ENCODE results near the gene STARD13.

The STARD13 gene

DNA sequence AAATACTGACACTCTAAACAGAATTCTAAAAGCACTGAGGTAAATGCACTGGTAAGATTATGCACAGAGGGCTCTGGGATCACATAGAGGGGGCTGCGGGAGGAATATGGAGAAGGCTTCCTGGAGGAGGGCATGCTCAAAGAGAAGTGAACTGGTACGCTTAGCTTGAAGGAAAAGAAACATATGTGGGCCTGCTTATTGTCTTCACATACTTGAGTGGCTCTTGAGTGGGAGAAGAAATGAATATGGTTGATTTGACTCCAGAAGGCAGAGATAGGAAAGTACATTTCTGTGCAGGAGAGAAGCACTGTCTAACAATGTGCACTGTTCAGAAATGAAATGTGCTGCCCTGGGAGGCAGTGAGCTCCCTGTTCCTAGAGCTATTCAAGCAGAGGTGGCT lies 178.2 kb downstream of the STARD13 start:
- DNase-seq = no peak

DNA sequence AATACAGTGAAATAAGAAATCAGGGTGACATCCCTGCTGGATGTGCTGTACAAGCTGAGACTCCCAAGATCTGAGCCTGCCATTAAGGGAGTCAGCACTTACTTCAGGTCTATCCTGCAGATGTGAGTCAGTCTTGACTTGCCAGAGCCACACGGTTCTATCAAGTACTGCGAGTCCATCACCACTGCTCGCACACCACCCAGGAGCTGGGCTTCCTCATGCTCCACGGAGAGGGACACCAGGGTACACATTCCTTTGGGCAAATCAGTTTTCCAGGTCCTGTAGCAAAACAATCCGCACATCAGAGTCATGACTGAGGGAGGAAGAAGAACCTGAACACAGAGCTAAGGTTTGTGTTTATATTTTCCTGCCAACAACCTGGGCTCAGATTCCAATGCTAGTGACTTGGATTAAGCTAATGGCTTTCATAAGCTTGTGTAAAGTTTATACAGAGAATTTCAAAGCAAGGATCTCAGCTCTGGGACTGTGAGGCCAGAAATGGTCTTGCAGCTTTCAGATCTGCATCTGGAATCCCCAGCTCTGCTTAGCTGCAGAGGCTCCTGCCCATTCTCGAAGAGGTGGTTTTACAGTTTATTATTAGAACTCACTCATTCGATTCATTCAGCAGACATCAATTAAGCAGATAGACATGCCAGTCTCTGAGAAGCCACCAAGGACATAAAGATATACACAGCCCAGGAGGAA lies 178.7 kb downstream of the STARD13 start:
- DNase-seq = no peak

DNA sequence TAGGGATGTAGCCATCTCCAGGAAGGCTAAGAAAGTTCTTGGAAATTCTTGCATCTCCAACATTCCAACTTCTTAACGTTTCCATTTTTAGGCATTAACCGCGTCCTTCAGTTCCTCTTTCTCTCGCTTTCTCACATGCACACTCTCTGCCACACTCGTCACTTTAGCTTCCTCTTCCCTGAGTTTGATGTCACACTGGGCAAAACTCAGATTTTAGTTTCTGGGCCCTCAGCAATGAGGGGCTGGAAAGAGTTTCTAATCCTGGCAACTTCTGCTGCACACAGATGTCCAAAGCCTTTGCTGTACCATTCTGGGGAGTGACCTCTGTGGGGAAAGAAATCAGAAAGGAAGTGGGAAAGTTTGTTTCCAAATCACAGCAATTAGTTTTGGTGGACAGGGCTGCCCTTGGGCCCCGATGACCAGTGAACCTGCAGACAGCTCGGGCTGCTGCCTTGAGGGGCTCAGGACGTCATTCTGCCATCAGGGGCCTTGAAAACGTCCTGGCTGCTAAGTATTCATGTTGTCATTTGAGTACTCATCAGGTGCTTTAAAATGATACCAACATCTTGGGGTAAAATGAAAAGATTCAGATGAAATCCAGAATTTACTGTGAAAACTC lies 180.1 kb downstream of the STARD13 start:
- DNase-seq = peak; percentile 30

DNA sequence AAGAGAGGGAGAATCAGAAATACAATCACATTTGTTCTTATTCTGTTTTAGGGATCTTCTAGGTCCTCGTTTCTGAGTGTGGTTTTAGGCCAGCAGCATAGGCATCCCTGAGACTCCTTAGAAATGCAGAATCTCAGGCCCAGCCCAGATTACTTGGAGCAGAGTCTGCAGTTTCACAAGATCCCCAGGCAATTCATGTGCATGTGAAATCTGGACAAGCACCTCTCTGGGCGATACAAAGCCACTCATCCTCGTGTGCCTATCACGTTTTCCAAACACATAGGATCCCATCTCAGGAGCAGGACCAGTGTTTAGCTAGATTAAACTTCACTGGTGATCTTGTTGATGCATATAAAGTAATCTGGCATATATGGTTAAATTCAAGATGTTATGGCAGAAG lies 182.1 kb downstream of the STARD13 start:
- DNase-seq = no peak

DNA sequence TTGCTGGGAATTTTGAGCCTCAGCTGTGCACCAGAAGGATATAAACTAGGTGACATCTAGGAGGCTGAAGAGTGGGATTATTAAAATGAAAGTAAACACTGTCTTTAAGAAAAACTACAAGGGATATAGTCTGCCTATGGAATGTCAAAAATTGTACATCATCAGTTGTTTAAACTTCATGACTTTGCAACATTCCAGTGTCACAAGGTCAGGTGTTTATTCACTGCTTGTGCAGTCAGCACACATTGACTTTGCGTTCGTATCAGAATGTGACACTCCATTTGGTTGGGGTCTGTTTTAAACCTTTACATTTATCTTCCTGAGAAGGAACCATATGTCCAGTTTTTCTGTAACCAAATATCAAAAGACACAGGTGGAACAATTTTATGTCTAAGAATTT lies 183.7 kb downstream of the STARD13 start:
- DNase-seq = no peak

DNA sequence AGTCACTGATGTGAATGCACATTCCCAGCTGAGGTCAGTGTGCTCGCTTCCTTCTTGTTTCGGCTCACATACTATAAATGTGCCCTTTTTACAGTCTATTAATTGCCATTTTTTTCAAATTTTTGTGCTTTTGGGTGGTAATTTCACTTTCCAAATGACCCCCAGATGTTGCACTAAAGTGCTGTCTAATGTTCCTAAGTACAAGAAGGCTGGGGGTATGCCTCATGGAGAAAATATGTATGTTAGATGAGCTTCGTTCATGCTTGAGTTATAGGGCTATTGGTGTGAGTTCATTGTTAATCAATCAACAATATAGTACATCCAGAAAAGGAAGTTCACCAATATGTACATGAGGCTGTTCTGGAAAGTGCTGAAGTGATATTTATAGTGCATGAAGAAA lies 184.7 kb downstream of the STARD13 start:
- no peak for DNase-seq

DNA sequence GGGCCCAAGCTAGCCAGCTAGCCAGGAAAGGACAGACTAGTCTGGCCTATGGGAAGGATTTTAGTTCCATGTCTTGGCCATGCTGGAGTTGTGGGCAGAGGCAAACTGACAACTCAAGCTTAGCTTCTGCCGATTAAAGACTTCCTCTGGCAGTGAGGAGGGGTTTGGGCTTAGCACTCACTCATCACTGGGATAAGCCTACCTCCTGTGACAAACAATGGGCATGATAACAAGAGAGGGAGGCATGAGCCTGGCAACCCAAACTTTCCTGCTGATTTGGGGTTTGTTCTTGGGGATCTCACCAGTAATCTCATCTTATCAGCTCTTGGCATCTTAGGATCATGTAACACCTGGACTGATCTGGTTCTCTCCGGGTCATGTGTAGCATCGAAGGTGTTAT lies 185.7 kb downstream of the STARD13 start:
- no peak for DNase-seq

DNA sequence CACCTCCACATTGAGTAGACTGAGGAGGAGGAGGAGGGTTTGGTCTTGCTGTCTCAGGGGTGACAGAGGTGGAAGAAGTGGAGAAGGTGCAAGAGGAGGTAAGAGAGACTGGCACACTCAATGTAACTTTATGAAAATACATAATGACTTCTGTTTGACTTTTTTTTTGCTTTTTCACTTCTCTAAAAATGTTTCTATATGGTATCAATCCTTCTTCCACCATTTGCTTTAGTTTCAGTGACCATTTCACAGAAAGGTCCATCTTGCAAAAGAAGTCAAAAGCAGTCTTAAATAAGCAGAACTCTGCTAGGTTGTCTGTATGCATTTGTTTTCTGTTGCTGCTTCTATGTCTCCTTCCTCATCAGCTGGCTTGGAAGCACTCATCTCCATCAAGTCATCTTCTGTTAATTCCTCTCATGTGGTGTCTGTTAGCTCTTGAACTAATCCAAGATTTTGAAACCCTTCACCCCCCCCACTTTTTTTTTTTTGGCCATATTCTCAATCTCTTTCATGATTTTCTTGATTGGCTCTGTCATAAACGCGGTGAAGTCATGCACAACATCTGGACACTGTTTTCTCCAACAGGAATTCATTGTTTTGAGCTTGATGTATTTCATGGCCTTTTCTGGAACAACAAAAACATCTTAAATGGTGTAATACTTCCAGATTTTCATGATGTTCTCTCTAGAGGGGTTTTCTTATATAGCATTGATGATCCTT lies 188.5 kb downstream of the STARD13 start:
- DNase-seq = no peak

DNA sequence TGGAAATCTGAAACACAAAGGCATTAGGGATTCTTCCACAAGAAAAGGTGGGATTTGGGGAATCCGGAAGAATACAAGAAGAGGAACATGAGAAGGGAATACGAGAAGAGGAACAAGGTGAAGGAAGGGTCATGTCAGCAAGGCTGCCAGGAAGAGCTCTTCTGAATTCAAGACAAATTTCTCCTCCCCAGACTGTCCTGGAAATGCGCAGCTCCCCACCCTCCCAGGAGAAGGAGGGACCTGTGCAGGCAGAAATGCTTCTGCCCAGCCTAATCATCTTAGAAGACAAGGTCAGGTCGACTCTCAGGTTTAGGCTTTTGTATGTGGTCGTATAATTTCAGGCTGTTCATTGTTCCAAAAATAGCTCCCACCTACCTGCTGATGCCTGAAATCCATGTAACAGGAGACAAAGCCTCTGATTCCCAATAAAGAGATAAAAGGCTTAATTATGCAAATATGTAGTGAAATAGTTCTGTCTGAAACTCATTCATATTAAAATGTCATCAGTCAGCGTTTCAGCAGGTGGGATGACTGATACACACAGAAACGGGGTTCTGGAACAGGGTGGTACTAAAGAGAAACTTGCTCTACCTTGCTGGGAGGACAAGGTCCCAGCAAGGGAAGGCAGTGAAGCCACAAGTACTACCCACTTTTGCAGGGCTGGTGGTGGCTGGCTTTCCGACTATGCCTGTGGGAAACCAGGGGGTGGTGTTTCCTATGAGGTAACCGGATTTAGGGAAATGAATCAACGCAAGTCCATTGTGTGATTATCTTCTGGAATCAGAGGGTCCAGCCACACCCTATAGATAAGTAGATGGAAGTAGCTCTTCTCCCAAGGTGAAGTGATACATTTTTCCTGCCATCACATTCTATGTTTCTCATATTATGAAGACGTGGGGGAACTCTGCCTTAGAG lies 193.2 kb downstream of the STARD13 start:
- DNase-seq = no peak

DNA sequence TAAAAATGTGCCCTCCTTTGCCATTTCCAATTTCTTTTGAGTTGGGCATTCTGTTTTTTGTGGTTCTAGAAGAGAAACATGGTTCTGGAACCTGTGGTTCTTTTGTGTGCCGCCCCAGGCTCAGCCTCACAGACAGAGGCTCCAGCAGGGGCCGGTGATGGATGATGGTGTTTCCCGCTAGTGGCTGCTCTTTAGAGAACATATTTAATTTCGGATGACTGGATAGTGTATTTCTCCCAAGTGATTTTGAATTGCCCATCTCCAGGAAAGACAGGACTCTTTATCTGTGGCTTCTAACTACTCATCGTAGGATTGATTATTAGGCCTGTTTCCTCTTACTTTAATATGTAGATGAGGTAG lies 194.2 kb downstream of the STARD13 start:
- DNase-seq = no peak

DNA sequence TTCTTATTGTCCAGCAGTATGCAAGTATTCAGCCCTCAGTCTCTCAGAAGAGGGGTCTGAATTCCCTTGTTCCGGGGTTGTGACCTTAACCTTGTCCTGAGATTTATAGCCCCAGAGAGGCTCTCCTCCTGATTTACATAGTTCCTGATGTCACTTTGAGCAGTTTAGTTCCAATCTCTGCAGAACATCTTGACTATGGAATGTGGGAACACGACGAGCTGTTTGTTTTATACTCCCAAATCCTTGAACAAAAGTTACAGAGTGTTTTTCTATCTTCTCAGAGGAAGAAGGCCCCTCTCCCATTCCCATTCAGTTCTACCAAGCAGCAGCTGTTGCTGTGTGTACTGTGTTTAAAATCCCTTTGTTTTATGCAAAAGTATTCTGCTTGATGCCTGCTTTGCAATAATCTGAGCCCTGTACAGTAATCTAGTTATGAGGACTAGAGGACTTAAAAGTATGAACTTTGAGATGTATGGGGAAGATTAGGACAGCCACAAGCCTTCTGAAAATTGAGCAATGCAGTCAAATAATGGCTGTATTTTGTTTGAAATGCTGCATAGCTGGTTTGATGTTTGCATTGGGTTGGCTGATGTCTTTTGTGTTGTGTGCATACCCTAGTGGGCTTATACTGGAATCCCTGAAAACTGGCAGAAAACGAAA lies 194.7 kb downstream of the STARD13 start:
- no peak for DNase-seq

DNA sequence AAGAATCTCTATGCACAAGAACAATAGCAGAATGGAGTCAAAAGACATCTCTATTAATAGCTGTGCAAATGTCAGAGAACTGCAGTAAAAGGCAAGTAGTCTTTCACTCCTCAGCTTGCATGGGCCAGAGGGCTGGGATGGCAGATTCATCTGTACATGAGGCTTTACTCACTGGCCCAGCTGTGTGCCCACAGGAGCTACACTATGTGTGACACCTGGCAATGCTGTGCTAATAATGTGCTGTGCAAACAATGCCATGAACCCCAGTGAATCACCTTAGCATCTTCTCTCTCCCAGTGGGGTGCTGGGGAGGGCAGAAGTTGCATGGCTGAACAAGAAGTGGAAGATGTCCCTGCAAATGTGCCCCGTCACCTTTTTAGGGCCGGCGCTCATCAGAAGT lies 196.2 kb downstream of the STARD13 start:
- DNase-seq = no peak

DNA sequence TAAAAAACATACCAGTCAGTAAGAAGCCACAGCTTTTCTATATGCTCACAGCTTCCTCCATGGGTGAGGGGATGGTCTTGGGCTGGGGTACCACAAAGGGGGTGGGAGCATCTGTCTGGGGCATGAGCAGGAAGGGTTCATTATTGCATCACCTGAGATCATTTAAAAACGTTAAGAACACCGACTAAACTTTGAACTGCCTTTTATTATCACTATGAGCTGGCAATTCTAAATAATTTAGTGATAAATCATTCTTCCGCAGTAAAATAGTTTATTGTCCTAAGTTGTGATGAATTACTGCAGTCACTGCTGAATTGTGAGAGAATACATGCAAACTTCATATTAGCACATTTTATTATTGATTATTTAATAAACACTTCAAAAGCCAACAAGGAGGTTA lies 197.8 kb downstream of the STARD13 start:
- DNase-seq = no peak

DNA sequence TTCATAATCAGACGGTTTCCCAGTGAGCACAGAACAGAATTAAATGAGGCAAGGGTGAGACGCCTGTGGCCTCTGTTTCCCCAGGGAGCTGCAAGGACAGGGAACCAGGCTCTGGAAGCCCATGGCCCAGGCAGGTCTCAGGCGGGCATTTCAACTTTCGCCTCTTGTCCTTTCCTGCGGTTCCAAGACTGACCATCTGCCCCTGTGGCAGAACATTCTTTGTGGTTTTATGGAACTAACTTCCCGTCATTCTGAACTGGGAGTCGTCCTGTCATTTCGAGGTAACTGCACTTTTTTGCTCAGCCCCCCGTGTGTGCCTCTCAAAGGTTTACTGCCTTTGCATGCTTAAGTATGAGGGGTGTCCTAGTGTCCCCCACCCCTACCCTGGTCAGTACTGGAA lies 198.5 kb downstream of the STARD13 start:
- no peak for DNase-seq

DNA sequence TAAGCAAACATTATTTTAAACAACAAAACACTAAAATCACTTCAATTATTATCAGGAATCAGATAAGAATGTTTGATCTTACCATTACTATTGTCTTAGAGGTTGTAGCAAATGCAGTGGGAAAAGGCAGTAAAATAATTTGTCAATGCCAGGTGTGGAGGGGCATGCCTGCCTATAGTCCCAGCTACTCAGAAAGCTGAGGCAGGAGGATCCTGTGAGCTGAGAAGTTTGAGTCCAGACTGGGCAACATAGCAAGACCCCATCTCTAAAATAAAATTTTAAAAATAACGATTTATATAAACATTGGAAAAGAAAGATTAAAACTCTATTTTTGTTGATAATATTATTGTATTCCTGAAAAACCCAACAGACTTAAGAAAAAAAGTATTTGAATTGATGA lies 202.5 kb downstream of the STARD13 start:
- no peak for DNase-seq

DNA sequence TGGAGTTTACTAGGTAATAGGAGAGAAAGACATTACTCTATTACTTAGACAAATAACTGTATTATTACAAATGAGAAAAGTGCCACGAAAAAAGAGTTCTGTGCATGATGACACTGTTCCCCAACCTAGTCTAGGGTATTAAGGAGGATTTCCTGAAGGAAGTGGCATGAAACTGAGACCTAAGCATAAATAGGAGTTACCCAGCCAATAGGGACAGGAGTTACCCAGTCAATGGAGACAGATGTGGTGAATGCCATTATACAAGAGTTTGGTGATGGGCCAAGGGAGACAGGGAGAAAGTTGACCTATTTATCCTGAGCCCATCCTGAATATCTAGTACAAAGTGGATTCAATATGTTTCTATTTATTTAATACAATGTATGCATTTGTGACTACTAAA lies 203.9 kb downstream of the STARD13 start:
- no peak for DNase-seq

DNA sequence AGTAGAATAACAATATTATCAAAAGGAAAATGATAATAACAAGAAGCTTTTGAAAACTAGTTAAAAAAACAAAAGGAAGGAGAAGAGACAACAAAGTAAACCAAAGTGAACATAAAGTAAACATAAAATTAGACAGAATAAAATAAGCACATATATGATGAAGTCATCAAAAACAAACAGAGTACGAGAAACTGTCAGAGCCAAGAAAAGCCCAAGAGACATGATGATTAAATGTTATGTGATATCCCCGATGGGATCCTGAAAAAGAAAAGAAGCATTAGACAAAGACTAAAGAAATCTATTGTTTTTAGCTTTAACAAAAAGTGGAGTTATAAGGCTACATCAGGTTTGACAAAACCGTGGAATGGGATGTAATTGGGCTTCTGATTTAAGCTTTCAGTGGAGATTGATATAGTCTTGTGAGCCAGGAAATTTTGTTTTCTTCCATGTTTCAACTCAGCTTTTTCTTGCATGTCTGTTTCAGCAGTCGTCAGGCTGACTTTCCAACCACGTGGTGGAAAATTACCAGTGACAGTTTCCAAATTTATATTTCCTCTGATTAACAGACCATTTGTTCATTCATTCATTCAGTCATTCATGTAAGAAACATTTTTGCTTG lies 204.5 kb downstream of the STARD13 start:
- DNase-seq = no peak

DNA sequence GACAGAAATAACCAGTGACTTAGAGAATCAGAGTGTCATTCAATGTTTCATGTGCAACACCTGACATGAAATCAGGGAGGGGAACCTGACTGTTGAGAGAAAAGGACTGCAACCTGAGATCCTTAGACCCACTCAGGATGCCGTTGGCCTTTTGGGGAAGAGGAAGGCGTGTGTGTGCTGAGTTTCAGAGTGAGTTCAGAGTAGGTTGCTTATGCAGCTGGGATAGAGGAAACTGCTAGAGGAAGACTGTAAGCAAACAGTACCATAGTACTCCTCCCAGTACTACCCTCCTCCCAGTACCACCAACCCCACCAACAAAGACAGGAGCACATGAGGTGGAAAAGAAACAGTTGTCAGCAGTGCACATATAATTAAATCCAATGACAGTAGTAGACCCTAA lies 205.6 kb downstream of the STARD13 start:
- no peak for DNase-seq

DNA sequence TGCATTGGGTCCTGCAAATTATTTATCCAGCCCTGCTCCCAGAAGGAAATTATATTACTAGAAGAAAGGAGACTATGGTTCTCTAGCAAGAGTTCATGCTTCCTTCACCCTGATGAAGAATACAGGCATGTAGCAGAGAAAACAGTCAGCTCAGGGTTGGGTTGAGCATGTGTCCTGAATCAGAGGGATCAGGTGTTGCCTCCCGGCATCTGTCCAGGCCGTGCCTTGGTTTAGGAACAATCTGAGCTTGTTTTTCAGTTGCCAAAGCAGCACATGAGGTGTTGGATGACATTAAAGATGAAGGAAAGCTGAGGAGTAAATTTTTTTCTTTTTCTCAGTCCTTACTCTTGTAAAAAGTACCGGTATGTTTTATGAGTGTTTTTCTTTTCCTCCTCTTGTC lies 207.3 kb downstream of the STARD13 start:
- no peak for DNase-seq

DNA sequence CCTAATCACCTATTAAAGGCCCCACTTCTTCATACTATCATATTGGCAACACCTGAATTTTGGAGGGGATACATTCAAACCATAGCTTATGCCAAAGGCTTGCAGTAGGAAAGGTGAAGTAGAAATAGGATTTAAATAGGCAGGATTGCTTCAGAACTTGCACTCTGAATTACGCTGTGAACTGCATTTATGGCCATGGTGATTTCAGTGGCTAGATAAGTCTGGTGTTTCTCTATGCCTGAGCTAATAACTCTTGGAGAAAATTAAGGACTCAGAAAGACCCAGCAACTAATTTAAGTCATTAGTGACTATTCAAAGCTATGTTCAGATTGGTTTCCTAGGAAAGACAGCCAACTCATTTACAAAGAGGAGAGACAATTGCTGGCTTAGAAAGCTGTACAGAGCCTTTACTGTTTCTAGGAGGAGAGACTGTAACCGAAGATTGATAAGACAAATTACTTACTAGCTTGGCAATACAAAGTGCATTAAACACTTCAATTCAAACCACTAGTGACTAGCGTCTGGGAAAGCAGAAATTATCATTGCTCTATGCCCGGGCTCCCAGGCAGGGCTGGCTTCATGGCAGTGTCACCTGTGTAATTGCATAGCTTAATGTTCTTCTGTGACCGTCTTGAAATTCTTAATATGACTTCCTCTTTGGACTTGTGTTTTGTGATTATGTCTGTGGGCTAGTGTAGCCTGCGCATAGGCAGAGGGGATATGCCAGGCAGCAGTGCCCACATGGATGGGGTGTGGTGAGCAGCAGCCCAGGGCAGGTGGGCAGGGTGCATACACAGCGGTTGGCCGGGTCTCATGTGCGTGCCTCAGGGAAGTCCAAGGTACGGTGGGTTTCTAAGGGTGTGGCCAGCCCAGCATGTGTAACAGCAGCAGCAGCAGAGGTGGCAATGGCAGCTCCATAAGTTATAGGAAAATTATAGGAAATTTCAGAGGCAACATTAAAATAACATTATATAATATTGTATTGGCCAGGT lies 209.3 kb downstream of the STARD13 start:
- no peak for DNase-seq

DNA sequence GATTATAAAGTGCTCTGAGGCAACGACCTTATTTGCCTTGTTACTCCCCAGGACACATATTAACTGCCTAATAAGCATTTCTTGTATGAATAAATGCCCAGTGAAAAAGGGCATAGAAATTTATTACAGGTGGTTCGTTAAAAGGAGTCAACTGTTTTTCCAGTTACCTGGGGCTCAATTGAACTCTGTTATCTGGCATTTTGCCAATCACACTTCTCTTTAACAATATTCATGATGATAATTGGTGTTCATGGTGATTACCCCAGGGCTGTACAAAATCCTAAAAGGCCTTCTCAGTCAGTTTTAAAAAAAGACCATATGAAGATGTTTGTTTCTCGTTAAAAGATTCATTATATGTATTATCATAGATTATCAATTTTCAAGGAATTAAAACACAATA lies 212.2 kb downstream of the STARD13 start:
- no peak for DNase-seq

Data from CD4-positive, alpha-beta T cell treated with Interleukin-15 for 1 hour (primary cell).